K562 (cell line): ENCODE data around the gene ZMIZ1. TPM values are rescaled to one million over a fixed set of nuclear protein-coding genes. Genes with fewer than 3 reads are reported as not detected.
A peak's percentile ranks its signal among the peaks of the same experiment; 100 is the strongest.

Experiments
- ATAC-seq: fragments of 200-7000 bp; cut with Tn5 transposase; 3 replicates; pipeline ENCODE4 v1.9.1; 2020; ENCODE audit warnings: moderate library complexity
- BruUV-seq: library from RNA; stranded (reverse); fragments of 400-500 nt; replicated peaks from 2 replicates; lab custom pipeline; 2021; lab: Mats Ljungman, UMichigan
- CTCF ChIA-PET: fragments of 300-600 bp; formaldehyde crosslinking; extraction: SDS; loops from one replicate; lab custom pipeline; 2021; ENCODE audit warnings: low intra/inter-chr PET ratio; lab: Yijun Ruan, JAX
- POLR2A ChIA-PET: fragments of 300-600, 350-650 bp; sonication (Branson Sonifier 250); formaldehyde crosslinking; extraction: SDS; loops from one replicate; lab custom pipeline; 2021; ENCODE audit warnings: antibody characterized with exemption, inconsistent platforms; lab: Yijun Ruan, JAX
- DNase-seq, 4 experiments: peaks; one replicate each; pipeline versions ENCODE4 v3.0.0 to v3.0.0-alpha.2; 2011 to 2018; ENCODE audit warnings: low spot score in 3 of 4, mixed read lengths in 3 of 4; ENCODE audit errors: extremely low read depth in 1 of 4
- FAIRE-seq: peaks from 2 replicates; lab custom pipeline; 2011; peaks lifted over from hg19 to GRCh38; lab: Jason Lieb, UNC
- H2AFZ ChIP-seq: 2 replicates; pipeline ENCODE4 v1.6.0; 2011; ENCODE audit warnings: low read depth, low read length, control low read depth, inconsistent platforms
- H3K27ac ChIP-seq: fragments of 200-600 bp; 3 replicates; pipeline ENCODE4 v1.8.0; 2011; ENCODE audit warnings: low read depth, mild to moderate bottlenecking, control low read depth, inconsistent platforms, low read length, moderate library complexity, mixed read lengths; ENCODE audit errors: extremely low read depth
- H3K27me3 ChIP-seq, 2 experiments: fragments of 300-600 bp in 1 of 2; 2 replicates in 1 of 2; 3 replicates in 1 of 2; pipeline versions ENCODE4 v1.6.0 to v1.8.0; 2011; ENCODE audit warnings: inconsistent platforms in 2 of 2, low read length in 2 of 2, mild to moderate bottlenecking in 1 of 2, mixed read lengths in 1 of 2, moderate library complexity in 1 of 2; ENCODE audit not compliant: control insufficient read depth in 2 of 2, insufficient read depth in 2 of 2
- H3K36me3 ChIP-seq: fragments of 300-600 bp; 3 replicates; pipeline ENCODE4 v1.8.0; 2011; ENCODE audit warnings: mild to moderate bottlenecking, low read length, inconsistent platforms; ENCODE audit not compliant: control insufficient read depth, insufficient read depth
- H3K4me1 ChIP-seq, 2 experiments: fragments of 200-600 bp in 1 of 2; replicated peaks in 1 of 2; 2 replicates in 1 of 2; 3 replicates in 1 of 2; pipeline versions ENCODE4 v1.5.1 to v1.8.0; 2011; ENCODE audit warnings: inconsistent platforms in 2 of 2, low read length in 2 of 2, mild to moderate bottlenecking in 1 of 2, mixed read lengths in 1 of 2, moderate library complexity in 1 of 2; ENCODE audit not compliant: control insufficient read depth in 2 of 2, insufficient read depth in 2 of 2
- H3K4me2 ChIP-seq: 2 replicates; pipeline ENCODE4 v1.6.1; 2011; ENCODE audit warnings: low read length, control low read depth, inconsistent platforms, mixed read lengths; ENCODE audit not compliant: insufficient read depth
- H3K4me3 ChIP-seq: fragments of 200-600 bp; sonication (generic), shearing (Covaris generic); 2 replicates; pipeline ENCODE4 v1.5.1; 2016; ENCODE audit warnings: control low read depth, inconsistent platforms
- H3K79me2 ChIP-seq: fragments of 200-600 bp; 3 replicates; pipeline ENCODE4 v1.8.0; 2011; ENCODE audit warnings: low read length, inconsistent platforms; ENCODE audit not compliant: control insufficient read depth, insufficient read depth
- H3K9ac ChIP-seq, 2 experiments: 2 replicates each; pipeline versions ENCODE4 v1.6.0 to v1.6.1; 2011; ENCODE audit warnings: low read depth in 2 of 2, low read length in 2 of 2, control low read depth in 1 of 2, inconsistent platforms in 1 of 2, mild to moderate bottlenecking in 1 of 2, mixed read lengths in 1 of 2; ENCODE audit not compliant: insufficient read depth in 1 of 2
- H3K9me1 ChIP-seq: one replicate; pipeline ENCODE4 v1.6.0; 2011; ENCODE audit warnings: inconsistent platforms, mild to moderate bottlenecking, low read length, moderate library complexity; ENCODE audit not compliant: control insufficient read depth, insufficient read depth
- H3K9me3 ChIP-seq: replicated peaks from 2 replicates; pipeline ENCODE4 v1.5.1; 2011; ENCODE audit warnings: low read depth, low read length, inconsistent platforms; ENCODE audit not compliant: control insufficient read depth, insufficient read depth
- H4K20me1 ChIP-seq: replicated peaks from 2 replicates; pipeline ENCODE4 v1.6.1; 2011; ENCODE audit warnings: low read length, inconsistent platforms, mixed read lengths; ENCODE audit not compliant: control insufficient read depth, insufficient read depth
- C11orf30 ChIP-seq: fragments of 450-650 bp; IDR thresholded peaks from 2 replicates; pipeline ENCODE4 v1.6.1; 2016; ENCODE audit warnings: low read depth, mild to moderate bottlenecking
- FOXP4 ChIP-seq: sonication (generic); formaldehyde crosslinking; IDR thresholded peaks from 2 replicates; pipeline ENCODE4 v1.8.0; 2022; ENCODE audit warnings: mild to moderate bottlenecking, missing genetic modification reagents, borderline replicate concordance
- L3MBTL2 ChIP-seq: fragments of 450-650 bp; IDR thresholded peaks from 2 replicates; pipeline ENCODE4 v1.6.1; 2016; ENCODE audit warnings: mild to moderate bottlenecking, moderate library complexity
- MAX ChIP-seq: sonication (generic); formaldehyde crosslinking; IDR thresholded peaks from 2 replicates; pipeline ENCODE4 v1.9.0; 2022; ENCODE audit warnings: mild to moderate bottlenecking, missing genetic modification reagents
- MEIS2 ChIP-seq: fragments of 450-650 bp; IDR thresholded peaks from 2 replicates; pipeline ENCODE4 v1.6.1; 2014; ENCODE audit warnings: mild to moderate bottlenecking; ENCODE audit not compliant: partially characterized antibody
- RFX1 ChIP-seq: fragments of 450-650 bp; IDR thresholded peaks from 2 replicates; pipeline ENCODE4 v1.6.1; 2016; ENCODE audit warnings: mild to moderate bottlenecking, moderate library complexity
- SNIP1 ChIP-seq: fragments of 450-650 bp; IDR thresholded peaks from 2 replicates; pipeline ENCODE4 v1.7.1; 2017; ENCODE audit warnings: low read depth, mild to moderate bottlenecking
- THAP12 ChIP-seq: fragments of 250-450 bp; sonication (Bioruptor Pico); IDR thresholded peaks from 2 replicates; pipeline ENCODE4 v1.9.0; 2021; ENCODE audit warnings: mild to moderate bottlenecking, inconsistent platforms
- WGBS: fragments of 100-300 bp; shearing (Covaris generic); methylation state at CpG from one replicate; pipeline ENCODE4 v1.1.6; 2016; ENCODE audit warnings: low coverage, mixed read lengths; ENCODE audit not compliant: insufficient coverage; ENCODE audit errors: missing lambda C conversion rate; 5-methylcytosine and 5-hydroxymethylcytosine counted together
- in situ Hi-C: fragments of 300-500 bp; cut with MboI; formaldehyde crosslinking; loops from 4 replicates; pipeline ENCODE4 v1.15.0; 2018; ENCODE audit warnings: inconsistent platforms, mixed read lengths
- intact Hi-C: fragments of 100-400 bp; cut with micrococcal nuclease; formaldehyde crosslinking; loops from 2 replicates; pipeline ENCODE4 v1.14.2; 2022
- polyA plus RNA-seq, 8 experiments: library from polyadenylated mRNA; depleted of rRNA in 4 of 8; stranded (reverse) in 5 of 8; unstranded in 3 of 8; fragments of >200 nt; fragmentation: Nextera tagmentation in 2 of 8; fragmentation: Illumina TruSeq in 1 of 8; extraction: Ambion mirVana in 2 of 8; extraction: Trizol in 1 of 8; gene quantifications; 2 replicates each; pipeline versions ENCODE4 v1.2.1 to v1.2.3, GENCODE V29; 2011 to 2014; ENCODE audit warnings: inconsistent platforms in 1 of 8, missing spikeins in 1 of 8
- total RNA-seq, 7 experiments: library from RNA; depleted of rRNA in 6 of 7; stranded (reverse); fragments of >200 nt in 6 of 7; fragmentation: Illumina TruSeq in 2 of 7; extraction: Trizol in 2 of 7; gene quantifications; 2 replicates each; pipeline versions ENCODE4 v1.2.1 to v1.2.3, GENCODE V29; 2011 to 2021; ENCODE audit warnings: low replicate concordance in 1 of 7

ZMIZ1 gene
- total and polyA plus RNA-seq, 9 of the 15 experiments (the other 6 are each of a cell fraction or from before 2014, with no cell fraction given), result 1.0 to 37.3 (median 4.3) TPM

GRCh38 chr10:79184657-79185056, 115.9 kb downstream of the ZMIZ1 start:
- no peak overlapping the region for H3K4me3 ChIP-seq
- DNase-seq, result no peak
- in situ Hi-C loops (loop anchor here (25.0 kb wide), 2 partner anchors 97 to 1147 kb away; partner anchors contain the start of genes POLR3A and RPS24), intact Hi-C loops (no loop called here)
- H3K79me2 ChIP-seq, result peaks cover 19% of the 10 kb centered on the region; the same call in 2 of the 3 replicates
- peak; percentile 42; the same call in 1 of the 2 replicates for TF ChIP-seq MAX (CRISPR knock-in tag)
- TF ChIP-seq MEIS2, result no peak
- ATAC-seq, result no peak
- H3K4me2 ChIP-seq, result no peak overlapping the region
- ChIA-PET POLR2A (interaction anchor here (0.7 to 2.2 kb wide), 2 partner anchors 11 to 871 kb away, joined by 3 to 7 read pairs; no protein-coding TSS in a partner anchor), CTCF (interaction anchor here (1.3 kb wide), 1 partner anchor 11 kb away, joined by 5 read pairs; no protein-coding TSS in a partner anchor)
- H3K36me3 ChIP-seq, result peaks cover 36% of the 10 kb centered on the region
- H2AFZ ChIP-seq, result no peak overlapping the region
- H3K27ac ChIP-seq, result no peak overlapping the region
- H3K9me1 ChIP-seq, result no peaks in the 10 kb centered on the region
- 86% methylated on average over 6 of the region's 6 CpGs for WGBS
- peak overlapping the region in 1 of 2 experiments; percentile 60; a peak in 1 of 4 replicates for H3K9ac ChIP-seq
- no TSS peak for BruUV-seq
- H3K9me3 ChIP-seq, result no peaks in the 10 kb centered on the region
- no peaks in the 10 kb centered on the region for H4K20me1 ChIP-seq
- H3K4me1 ChIP-seq, result peaks cover 87 to 95% of the 10 kb centered on the region in 2 experiments
- no peak for FAIRE-seq
- H3K27me3 ChIP-seq, result no peaks in the 10 kb centered on the region

GRCh38 chr10:79185067-79185774, 116.5 kb downstream of the ZMIZ1 start:
- in situ Hi-C loops, result loop anchor here (25.0 kb wide), 2 partner anchors 98 to 1148 kb away; partner anchors contain the start of genes POLR3A and RPS24
- BruUV-seq, result no TSS peak
- Histone ChIP-seq H3K27ac (peak overlapping the region; percentile 20; the same call in 1 of the 3 replicates), H2AFZ (no peak overlapping the region), H3K4me1 (peaks cover 87 to 89% of the 10 kb centered on the region in 2 experiments), H3K9me1 (no peaks in the 10 kb centered on the region), H3K36me3 (peaks cover 33% of the 10 kb centered on the region), H3K79me2 (peaks cover 13% of the 10 kb centered on the region; the same call in 1 of the 3 replicates), H3K9ac (no peak overlapping the region; a peak in 1 of 4 replicates), H3K9me3 (no peaks in the 10 kb centered on the region), H4K20me1 (no peaks in the 10 kb centered on the region), H3K27me3 (no peaks in the 10 kb centered on the region), H3K4me3 (no peak overlapping the region), H3K4me2 (no peak overlapping the region)
- DNase-seq, result no peak
- no peak for ATAC-seq
- POLR2A ChIA-PET, result interaction anchor here (2.2 kb wide), 1 partner anchor 11 kb away, joined by 7 read pairs; no protein-coding TSS in a partner anchor
- FAIRE-seq, result peak; percentile 11
- WGBS, result 54% methylated on average over 12 of the region's 12 CpGs
- CTCF ChIA-PET, result interaction anchor here (1.3 kb wide), 1 partner anchor 10 kb away, joined by 5 read pairs; no protein-coding TSS in a partner anchor
- intact Hi-C loops, result no loop called here
- no peak for TF ChIP-seq THAP12 (CRISPR knock-in tag)
- TF ChIP-seq MEIS2, result peak; percentile 12
- TF ChIP-seq C11orf30, result peak; percentile 79
- TF ChIP-seq FOXP4 (CRISPR knock-in tag), result no peak
- peak; percentile 75 for TF ChIP-seq RFX1
- TF ChIP-seq L3MBTL2, result no peak
- no peak for TF ChIP-seq SNIP1
